ENCODE results near the gene TBL1X.
"Not testable (repeated sequence)": the region's sequence is repeated elsewhere in the genome, so short reads cannot be mapped to it uniquely, and the experiment has no call there.

TBL1X gene

GRCh38 chrX:9458516-9459078 lies 6.3 kb upstream of the TBL1X start:
- DNase-seq (ENCODE audit: low read depth in 1 of 2, low spot score in 1 of 2): no peak

DNA sequence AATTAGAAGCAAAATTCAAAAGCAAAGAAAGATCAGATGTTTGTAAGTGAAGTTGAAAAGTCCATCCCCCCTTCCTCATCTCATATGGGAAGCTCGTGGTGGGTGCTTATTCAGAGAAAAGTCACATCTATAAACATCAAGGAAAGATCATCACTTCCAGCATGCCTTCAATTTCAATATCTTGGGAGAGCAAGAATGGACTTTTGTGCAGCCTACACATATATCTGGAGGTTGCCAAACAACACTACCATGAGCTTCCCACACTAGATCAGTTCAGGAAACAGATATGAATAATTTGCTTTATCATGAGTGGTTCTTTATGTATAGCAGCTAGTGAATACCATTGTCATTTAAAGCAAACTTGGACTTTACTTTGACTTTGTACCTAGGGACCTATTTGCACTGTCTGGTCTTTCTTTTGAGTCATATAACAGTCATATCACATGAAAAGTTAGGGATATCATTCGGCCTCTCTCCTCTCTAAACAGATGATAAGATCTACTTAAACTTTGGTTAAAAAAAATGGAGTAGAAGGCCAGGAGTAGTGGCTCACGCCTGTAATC lies 5.6 kb upstream of the TBL1X start:
- DNase-seq (ENCODE audit: low read depth in 1 of 2, low spot score in 1 of 2): no peak

GRCh38 chrX:9461087-9461486 lies 3.8 kb upstream of the TBL1X start:
- DNase-seq (ENCODE audit: low read depth in 1 of 2, low spot score in 1 of 2): no peak

DNA sequence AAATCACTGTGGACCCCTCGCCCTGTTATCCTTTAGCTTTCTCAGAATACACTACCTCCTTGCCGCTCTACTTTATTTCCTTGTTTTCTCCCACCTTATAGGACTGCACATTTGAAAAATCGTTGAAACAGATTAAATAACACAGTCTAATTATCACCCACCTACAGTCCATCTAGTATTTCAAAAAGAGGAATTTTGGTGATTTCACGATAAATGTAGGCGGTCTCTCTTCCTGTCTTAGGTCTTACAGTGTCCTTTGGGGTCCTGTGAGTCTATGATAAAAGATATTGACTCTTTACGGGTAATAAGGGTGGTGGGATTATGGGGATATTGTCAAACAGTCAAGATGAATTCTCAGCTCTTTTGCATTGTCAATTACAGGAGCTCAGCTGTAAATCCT lies 2.4 kb upstream of the TBL1X start:
- no peak for DNase-seq (ENCODE audit: low read depth in 1 of 2, low spot score in 1 of 2)

GRCh38 chrX:9465380-9466123 lies 694 bp downstream of the TBL1X start:
- DNase-seq (ENCODE audit: low read depth in 1 of 2, low spot score in 1 of 2): peak in 1 of 2 donors; percentile 10

DNA sequence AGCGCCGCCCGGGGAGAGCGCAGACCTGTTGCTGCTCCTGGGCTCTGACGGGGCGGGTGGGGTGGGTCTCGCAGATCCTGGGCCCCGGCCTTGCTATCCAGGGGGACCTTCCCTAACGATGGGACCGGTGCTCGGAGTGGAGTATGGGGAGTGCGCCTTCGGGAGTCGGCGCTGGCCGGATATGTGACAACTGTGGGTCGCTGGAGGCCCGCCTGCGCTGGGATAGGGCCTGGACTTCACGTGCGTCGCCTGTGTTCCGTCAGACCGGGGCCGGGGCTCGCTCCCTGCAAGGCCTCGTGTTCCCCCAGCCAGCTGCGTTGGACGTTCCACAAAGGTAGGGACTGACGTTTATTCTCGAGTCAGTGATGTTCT lies 1.3 kb downstream of the TBL1X start:
- DNase-seq (ENCODE audit: low read depth in 1 of 2, low spot score in 1 of 2): no peak

DNA sequence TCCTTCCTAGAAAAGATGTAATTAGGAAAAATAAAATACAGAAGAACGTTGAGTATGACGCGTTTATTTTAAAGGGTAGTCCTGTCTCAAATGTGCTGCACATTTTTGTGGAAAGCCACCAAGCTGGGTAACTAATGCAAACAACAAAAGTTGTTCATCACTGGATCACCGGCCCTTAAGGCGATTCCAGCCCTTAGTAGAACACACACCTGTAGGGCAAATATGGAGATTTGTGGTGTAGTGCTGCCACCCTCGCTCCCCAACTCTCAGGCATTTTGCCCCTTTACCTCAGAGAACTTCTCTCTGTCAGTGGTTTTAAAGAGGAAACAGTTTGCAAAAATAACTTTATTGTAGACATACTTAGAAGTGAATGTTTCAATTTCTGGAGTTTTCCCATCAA lies 1.9 kb downstream of the TBL1X start:
- DNase-seq (ENCODE audit: low read depth in 1 of 2, low spot score in 1 of 2): no peak

DNA sequence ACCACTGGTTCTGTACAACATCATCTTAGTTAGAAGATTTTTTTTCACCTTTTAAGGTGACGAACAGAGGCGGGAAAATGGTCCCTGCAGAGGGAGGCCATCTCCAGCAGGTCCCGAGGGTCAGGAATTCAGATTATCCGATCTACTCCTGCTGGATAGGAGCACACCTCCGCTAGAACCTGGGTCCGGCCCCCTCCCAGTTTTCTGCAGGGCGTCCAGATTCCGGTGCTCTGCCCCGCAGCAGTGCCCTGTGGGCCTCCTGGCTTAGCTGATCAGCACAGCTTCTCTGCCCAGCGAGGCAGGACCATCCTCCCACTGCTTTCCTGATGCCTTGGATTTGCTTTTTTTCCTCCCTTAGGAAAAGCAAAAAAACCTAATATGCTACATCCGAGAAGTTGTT lies 2.3 kb downstream of the TBL1X start:
- DNase-seq (ENCODE audit: low read depth in 1 of 2, low spot score in 1 of 2): no peak

DNA sequence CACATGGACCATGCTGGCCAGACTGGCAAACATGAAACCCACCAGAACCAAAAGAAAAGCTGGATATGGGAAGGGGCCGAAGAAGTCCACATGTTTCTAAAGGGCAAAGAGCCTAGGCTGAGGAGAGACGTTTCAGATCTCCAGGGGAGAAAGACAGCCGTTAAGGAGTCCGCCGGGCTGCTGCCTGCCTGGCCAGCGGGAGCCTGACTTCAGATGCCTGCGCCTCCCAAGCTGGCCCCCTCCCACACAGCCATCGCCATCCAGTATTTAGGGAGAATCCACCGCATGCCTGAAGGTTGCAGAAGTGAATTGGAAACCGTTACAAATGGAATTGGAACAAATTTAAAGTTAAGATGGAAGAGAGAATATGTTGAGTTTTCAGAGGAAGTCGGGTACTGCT lies 2.9 kb downstream of the TBL1X start:
- DNase-seq (ENCODE audit: low read depth in 1 of 2, low spot score in 1 of 2): no peak

DNA sequence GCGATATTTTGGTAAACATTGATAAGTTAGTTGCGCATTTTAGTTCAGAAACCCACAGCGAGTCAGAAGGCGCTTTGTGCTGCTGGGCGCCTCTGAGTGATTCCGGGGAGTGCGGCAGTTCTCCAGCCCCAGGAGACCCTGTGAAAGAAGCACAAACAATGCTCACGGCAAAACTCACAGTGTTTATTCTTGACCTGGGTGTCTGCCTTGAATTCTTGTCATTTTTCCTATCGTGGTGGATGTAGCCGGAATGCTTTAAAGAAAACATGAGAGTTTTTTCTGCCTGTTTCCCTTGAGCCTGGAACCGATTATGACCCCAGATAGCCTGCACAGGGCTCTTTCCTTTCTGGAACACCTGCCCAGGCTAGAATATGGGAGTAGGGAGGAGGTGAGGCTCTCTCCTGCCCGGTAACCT lies 6.7 kb downstream of the TBL1X start:
- DNase-seq (ENCODE audit: low read depth in 1 of 2, low spot score in 1 of 2): no peak

- no peak for DNase-seq (ENCODE audit: low read depth in 1 of 2, low spot score in 1 of 2)
Observed at GRCh38 chrX:9473708-9474107, 8.8 kb downstream of the TBL1X start.

- DNase-seq (ENCODE audit: low read depth in 1 of 2, low spot score in 1 of 2): not testable (repeated sequence)
Observed at GRCh38 chrX:9475417-9475816, 10.6 kb downstream of the TBL1X start.

- DNase-seq (ENCODE audit: low read depth in 1 of 2, low spot score in 1 of 2): no peak
Observed at GRCh38 chrX:9475984-9476383, 11.1 kb downstream of the TBL1X start.

DNA sequence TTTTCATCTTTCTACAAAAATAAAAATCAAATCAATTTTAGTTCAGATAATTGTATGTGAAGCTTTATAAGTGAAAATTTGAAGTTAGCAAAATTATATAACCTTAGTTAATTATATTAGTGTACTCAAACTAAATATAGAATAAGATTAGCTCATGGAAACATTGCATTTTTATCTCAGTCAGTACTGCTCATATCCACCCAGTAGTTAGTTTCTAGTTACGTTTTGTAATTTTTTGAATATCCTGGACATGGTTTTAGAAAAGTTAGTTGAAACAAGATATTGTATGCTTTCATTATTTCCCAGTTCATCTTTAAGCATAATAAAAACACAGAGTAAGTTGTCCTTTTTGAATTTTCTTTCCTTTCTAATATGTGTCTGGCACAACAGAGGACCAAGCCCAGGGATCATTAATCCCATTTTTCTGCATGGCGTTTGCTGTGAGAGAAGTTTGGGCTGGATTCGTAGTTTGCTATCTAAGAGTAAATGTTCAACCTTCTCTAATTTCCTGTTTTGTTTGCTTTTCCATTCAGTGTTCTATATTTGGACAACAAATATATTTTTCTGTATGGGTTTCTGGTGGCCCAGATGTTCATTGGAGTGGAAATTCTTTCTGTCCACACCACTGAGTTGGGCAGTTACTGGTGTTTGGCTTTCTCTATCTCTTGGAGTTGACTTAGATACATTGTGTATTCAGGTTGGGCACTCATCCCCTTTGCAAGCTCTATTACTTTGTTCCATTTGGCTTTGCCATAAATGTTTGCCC lies 12.1 kb downstream of the TBL1X start:
- no peak for DNase-seq (ENCODE audit: low read depth in 1 of 2, low spot score in 1 of 2)

- DNase-seq (ENCODE audit: low read depth in 1 of 2, low spot score in 1 of 2): no peak
Observed at GRCh38 chrX:9482408-9482807, 17.6 kb downstream of the TBL1X start.

DNA sequence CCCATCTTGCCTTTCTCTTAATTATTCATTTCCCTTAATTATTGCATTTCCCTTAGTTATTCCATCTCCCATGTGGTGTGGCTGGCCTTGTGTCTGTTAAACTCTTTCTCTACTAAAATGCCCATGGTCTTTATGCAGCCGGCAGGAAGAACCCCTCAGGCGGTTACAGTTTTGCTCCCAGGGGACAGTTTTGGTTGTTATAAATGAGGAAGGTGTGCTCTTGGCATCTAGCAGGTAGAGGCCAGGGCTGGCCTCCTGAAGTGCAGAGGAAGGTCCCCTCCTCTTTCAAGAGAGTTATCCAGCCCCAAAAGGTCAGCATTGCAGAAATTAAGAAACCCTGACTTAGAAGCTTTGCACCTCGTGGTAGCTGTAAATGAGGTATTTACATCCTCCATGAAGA lies 18.0 kb downstream of the TBL1X start:
- no peak for DNase-seq (ENCODE audit: low read depth in 1 of 2, low spot score in 1 of 2)

- no peak for DNase-seq (ENCODE audit: low read depth in 1 of 2, low spot score in 1 of 2)
Observed at GRCh38 chrX:9483376-9483775, 18.5 kb downstream of the TBL1X start.

DNA sequence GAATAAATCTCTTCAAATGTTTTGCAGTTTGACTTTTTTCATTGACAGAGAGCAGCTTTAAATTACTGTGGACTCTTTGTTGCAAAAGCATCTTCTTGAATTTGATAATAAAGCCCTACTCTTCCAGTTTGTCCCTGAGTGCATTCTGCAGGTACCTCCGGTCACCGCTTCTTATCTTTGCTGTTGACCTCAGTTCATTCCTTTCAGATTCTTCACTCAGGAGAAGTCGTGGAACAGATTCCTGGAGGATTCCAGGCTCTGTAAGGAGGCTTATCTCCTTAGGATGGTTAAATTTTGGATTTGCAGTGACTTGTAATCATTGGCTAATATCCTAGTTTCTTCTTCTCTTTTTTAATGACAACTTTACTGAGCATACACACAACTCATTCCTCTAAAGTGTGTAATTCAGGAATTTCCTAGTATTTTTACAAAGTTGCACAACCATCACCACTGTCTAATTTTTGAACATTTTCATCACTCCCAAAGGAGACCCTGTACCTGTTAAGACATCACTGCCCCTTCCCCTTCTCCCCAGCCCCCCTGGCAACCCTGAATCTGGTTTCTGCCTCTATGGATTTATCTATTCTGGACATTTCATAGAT lies 22.0 kb downstream of the TBL1X start:
- no peak for DNase-seq (ENCODE audit: low read depth in 1 of 2, low spot score in 1 of 2)

DNA sequence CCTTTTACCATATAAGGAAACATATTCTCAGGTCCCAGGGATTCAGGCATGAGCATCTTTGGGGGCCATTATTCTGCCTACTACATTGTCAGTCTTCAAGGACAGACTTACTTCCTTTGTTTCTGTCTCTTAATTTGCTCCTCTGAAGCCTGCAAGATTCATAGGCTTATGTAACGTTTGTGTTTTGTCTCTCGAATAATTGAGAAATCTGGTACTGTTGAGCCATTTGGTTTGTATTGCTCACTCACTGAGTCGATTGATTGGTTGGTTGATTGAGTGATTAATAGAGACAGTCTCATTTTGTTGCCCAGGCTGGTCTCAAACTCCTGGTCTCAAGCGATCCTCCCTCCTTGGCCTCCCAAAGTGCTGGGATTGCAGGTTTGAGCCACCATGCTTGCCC lies 23.7 kb downstream of the TBL1X start:
- no peak for DNase-seq (ENCODE audit: low read depth in 1 of 2, low spot score in 1 of 2)

GRCh38 chrX:9489234-9489633 lies 24.4 kb downstream of the TBL1X start:
- no peak for DNase-seq (ENCODE audit: low read depth in 1 of 2, low spot score in 1 of 2)

GRCh38 chrX:9492901-9493300 lies 28.0 kb downstream of the TBL1X start:
- no peak for DNase-seq (ENCODE audit: low read depth in 1 of 2, low spot score in 1 of 2)

DNA sequence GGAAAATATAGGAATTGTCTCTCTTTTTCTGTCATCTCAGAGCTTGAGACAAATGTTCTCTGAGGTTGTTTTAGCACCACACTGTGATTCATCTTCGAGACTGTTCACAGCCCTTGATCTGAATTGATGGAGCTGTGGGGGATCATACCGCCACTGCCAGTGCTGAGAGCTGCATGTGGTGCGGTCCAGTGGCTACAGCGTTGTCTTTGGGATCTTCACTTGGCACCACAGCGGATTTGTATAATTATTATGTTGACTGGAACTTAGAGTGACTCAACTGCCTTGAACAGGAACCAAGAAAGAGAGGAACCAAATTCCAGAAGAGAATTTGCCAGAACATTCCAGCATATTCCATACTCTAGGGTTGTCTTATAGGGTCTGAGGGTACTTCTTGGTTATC lies 29.1 kb downstream of the TBL1X start:
- DNase-seq (ENCODE audit: low read depth in 1 of 2, low spot score in 1 of 2): no peak
